CD4-positive, alpha-beta T cell treated with Interleukin-17A for 4 hours (primary cell): ENCODE results near the gene ZNF823.
"Not testable (repeated sequence)": the region's sequence is repeated elsewhere in the genome, so short reads cannot be mapped to it uniquely, and the experiment has no call there.

Experiments used
- DNase-seq: peaks from one replicate; pipeline ENCODE4 v3.0.0-alpha.2; 2020; ENCODE audit warnings: mixed read lengths

The ZNF823 gene

GRCh38 chr19:11676661-11677600 lies 61.8 kb downstream of the ZNF823 start:
- not testable (repeated sequence) for DNase-seq

- DNase-seq = no peak
Measured at GRCh38 chr19:11675569-11675968, 63.2 kb downstream of the ZNF823 start.

GRCh38 chr19:11674067-11674492 lies 64.7 kb downstream of the ZNF823 start:
- DNase-seq = no peak

- DNase-seq = peak; percentile 7
Measured at GRCh38 chr19:11673608-11674041, 65.1 kb downstream of the ZNF823 start.
